GM12801 (cell line): ENCODE data around the gene RASAL1.

Source experiments
- CTCF ChIP-seq: IDR thresholded peaks from one replicate; pipeline ENCODE4 v1.5.1; 2011; ENCODE audit warnings: control low read depth; ENCODE audit not compliant: insufficient read length; ENCODE audit errors: extremely low read depth

Gene RASAL1

DNA sequence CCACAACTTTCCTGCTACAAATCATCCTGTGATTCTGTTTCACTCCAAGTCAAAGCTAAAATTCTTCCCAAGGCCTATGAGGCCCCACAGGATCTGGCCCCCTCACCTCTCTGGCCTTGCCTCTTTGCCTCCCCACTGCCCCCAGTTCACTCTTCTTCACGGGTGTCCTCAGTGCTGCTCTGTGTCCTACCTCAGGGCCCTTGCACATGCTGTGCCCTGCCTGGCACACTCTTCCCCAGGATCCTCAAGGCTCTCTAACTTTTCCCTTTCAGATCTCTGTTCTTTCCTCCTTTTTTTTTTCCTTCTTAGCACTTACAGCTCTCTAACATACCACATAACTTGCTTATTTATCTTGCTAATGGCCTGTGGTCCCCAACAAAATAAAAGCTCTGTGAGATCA lies 29.2 kb downstream of the RASAL1 start:
- TF ChIP-seq CTCF, result no peak

DNA sequence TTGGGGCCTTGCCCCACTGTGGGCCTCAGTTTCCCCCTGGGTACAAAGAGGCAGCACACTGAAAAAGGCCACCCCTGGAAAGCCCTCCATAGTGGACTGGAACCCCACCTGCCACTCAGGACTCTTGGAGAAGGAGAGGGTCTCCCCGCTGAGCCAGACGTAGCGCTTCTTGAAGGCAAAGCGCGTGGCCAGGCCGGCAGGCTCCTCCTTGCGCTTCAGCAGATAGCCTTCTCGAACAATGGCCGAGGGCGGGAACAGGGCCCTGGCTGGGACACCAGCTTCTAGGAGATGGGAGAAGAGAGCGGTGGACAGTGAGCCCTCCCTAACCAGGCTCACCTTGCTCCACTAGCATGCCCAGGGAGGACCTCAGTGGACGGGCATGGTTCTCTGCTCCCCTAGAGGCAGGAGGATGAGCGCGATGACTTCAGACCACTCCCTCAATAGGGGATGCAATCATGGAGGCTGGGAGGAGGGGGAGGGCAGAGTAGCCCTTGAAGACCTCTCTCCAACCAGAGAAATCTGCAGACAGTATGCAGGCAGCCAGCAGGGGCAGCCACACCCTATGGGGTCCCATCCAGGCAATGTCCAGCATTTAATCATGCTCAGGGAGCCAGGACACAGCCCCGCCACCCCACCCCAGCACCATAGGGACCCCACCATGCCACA lies 29.8 kb downstream of the RASAL1 start:
- no peak for TF ChIP-seq CTCF

GRCh38 chr12:113104953-113105510 lies 30.5 kb downstream of the RASAL1 start:
- no peak for TF ChIP-seq CTCF

DNA sequence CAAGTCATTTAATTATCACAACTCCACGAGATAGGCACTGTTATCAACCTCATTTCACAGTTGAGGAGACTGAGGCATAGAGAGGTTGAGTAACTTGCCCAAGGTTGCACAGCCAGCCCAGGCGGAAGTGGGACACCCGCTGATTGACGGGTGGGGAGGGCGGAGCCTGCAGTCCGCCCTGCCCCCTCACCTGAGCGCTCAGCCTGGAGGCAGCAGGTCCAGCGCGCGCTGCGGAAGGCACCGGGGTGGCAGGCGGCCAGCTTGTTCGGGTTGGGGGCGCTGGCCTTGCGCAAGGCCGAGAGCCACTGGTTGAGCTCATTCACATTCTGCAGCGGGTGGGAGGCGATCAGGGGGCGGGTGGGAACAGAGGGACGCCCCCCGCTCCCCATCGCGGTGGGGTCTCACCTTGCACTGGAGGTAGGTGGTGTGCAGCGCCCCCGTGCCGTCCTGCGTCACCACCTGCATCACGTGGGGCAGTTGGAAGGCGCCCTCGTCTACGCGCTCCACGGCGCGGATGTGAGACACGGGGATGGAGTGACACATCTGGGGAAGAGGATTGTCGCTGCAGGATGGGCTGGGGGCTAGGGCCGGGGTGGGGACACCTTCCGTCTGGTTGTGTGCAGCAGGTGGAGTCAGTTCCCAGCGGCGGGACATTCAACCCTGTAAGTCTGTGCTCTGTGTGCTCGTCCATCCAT lies 31.7 kb downstream of the RASAL1 start:
- no peak for TF ChIP-seq CTCF

- no peak for TF ChIP-seq CTCF
Measured at GRCh38 chr12:113102811-113103210, 32.8 kb downstream of the RASAL1 start.

DNA sequence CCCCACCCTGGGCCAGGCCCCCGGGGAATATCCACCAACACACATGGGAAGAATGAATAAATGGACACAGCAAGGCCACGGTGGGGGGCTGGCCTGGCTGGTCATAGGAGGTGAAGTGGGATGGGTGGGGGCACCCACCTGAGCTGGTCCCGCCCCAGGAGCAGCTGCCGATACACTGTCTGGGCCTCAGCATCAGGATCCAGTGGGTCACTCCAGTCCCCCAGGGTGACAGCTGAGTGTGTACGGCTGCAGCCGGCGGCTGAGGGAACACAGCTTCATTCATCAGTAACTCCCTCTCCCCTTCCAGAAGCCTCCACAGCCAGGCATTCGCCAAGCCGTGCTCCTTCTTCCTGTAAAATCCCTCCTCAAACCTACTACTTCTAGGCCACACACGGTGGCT lies 33.8 kb downstream of the RASAL1 start:
- no peak for TF ChIP-seq CTCF

- no peak for TF ChIP-seq CTCF
Measured at GRCh38 chr12:113099764-113100163, 35.8 kb downstream of the RASAL1 start.
